Tibial artery (tissue), 4 donors: ENCODE measurements around the gene RPGRIP1.
A peak's percentile ranks its signal among the peaks of the same experiment; 100 is the strongest.

Experiments used
- DNase-seq, 2 donors: peaks; one replicate each; pipeline ENCODE4 v3.0.0-alpha.2; 2019
- H3K27ac ChIP-seq, 2 donors: fragments of 200-600 bp; sonication (generic) in 1 of 2; 1 replicate in 1 of 2; 2 replicates in 1 of 2; pipeline ENCODE4 v1.5.1; 2018 to 2019; ENCODE audit warnings: mild to moderate bottlenecking in 1 of 2
- H3K27me3 ChIP-seq, 2 donors: fragments of 200-600 bp; sonication (generic) in 1 of 2; one replicate each; pipeline versions ENCODE4 v1.5.1 to v1.6.0; 2016 to 2019
- H3K36me3 ChIP-seq, 3 donors: fragments of 200-600 bp; sonication (generic) in 2 of 3; one replicate each; pipeline ENCODE4 v1.5.1; 2016 to 2019; ENCODE audit warnings: mild to moderate bottlenecking in 2 of 3
- H3K4me1 ChIP-seq, 4 donors: fragments of 200-600 bp; sonication (generic) in 2 of 4; 1 replicate in 3 of 4; 2 replicates in 1 of 4; pipeline ENCODE4 v1.5.1; 2016 to 2019
- H3K4me3 ChIP-seq, 2 donors: fragments of 200-600 bp; sonication (generic) in 1 of 2; 1 replicate in 1 of 2; 2 replicates in 1 of 2; pipeline ENCODE4 v1.5.1; 2018 to 2019; ENCODE audit warnings: mild to moderate bottlenecking in 2 of 2
- H3K9me3 ChIP-seq, 3 donors: fragments of 200-600 bp; sonication (generic) in 1 of 3; one replicate each; pipeline ENCODE4 v1.5.1; 2016 to 2019
- intact Hi-C: fragments of 100-400 bp; cut with DNase I; formaldehyde crosslinking; loops from one replicate; pipeline ENCODE4 v1.15.0; 2023; ENCODE audit warnings: low total_unique reads
- TF ChIP-seq, protein P1 (sequence below), 2 experiments: fragments of 200-600 bp in 1 of 2; fragments of 450-650 bp in 1 of 2; IDR thresholded peaks; one replicate each; pipeline ENCODE4 v1.5.1; 2017 to 2019; ENCODE audit warnings: antibody characterized with exemption in 2 of 2, mild to moderate bottlenecking in 1 of 2, moderate library complexity in 1 of 2

The RPGRIP1 gene

DNA sequence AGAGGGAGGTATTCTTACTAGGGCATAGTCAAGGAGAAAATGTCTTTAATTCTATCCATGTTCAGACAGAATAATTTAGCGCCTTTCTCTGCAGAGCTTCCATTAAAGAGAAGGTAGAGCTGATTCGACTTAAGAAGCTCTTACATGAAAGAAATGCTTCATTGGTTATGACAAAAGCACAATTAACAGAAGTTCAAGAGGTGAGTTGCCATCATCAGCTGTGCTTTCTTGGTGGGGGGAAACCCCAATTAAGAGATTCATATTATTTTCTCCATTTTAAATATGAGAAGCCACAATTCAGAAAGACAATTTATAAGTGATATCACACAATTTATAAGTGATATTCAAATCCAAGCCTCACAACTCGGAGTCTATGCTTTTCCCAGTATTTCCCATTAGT is 27.8 kb downstream of the RPGRIP1 start:
- Histone ChIP-seq H3K4me1 (no peaks in the 10 kb centered on the region), H3K4me3 (no peak overlapping the region), H3K27ac (no peak overlapping the region), H3K9me3 (no peaks in the 10 kb centered on the region), H3K36me3 (no peaks in the 10 kb centered on the region), H3K27me3 (peaks cover 0 to 26% of the 10 kb centered on the region in 2 donors)
- TF ChIP-seq, protein P1, sequence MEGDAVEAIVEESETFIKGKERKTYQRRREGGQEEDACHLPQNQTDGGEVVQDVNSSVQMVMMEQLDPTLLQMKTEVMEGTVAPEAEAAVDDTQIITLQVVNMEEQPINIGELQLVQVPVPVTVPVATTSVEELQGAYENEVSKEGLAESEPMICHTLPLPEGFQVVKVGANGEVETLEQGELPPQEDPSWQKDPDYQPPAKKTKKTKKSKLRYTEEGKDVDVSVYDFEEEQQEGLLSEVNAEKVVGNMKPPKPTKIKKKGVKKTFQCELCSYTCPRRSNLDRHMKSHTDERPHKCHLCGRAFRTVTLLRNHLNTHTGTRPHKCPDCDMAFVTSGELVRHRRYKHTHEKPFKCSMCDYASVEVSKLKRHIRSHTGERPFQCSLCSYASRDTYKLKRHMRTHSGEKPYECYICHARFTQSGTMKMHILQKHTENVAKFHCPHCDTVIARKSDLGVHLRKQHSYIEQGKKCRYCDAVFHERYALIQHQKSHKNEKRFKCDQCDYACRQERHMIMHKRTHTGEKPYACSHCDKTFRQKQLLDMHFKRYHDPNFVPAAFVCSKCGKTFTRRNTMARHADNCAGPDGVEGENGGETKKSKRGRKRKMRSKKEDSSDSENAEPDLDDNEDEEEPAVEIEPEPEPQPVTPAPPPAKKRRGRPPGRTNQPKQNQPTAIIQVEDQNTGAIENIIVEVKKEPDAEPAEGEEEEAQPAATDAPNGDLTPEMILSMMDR (IDR thresholded peaks at IDR 0.05) = no peak
- intact Hi-C loops = no loop called here
- DNase-seq = no peak

DNA sequence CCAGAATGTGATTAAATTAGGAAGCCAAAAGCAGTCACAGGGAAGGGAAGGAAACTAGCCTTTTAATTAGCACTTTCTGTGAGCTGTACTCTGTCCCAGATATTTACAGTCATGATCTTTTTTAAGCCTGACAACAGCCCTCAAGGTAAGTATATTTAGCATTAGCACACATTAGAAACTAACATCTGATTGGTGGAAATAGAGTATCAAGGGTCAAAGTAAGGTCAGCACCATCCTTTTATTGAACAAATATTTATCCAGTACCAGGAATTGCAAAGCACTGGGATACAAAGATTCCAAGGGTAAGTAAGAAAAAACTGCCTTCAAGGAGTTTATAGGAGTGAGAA is 28.2 kb downstream of the RPGRIP1 start:
- no peak for DNase-seq

DNA sequence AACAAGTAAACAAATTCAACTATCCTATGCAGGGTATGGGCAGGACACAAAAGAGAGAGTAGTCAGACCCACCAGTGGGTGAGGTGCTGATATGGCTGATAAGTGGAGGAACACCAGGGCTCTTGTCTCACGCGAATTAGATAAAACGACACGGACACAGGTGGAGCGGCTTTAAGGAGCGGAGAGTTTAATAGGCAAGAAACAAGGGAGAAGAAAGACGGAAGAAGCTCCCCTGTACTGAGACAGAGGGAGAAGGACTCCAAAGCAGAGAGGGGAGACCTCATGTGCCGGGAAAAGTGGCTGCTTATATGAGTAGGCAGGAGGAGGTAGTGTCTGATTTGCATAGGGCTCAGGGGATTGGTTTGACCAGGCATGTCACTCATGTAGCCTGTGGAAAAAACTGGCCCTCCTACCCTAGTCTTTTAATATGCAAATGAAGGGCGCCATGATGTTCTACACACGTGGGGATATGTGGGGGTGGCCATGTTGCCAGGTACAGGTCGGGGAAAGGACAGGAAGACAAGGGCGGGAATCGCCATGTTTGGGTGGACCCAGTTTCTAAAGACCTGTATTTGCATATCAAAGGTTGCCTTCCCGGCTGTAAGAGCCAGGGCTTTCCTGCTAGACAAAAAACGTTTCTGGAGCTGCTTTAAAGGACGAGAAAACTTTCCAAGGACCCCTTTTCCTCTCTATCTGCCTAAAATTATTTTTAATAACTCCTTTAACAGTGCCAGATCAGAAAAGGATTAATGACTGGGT is 28.8 kb downstream of the RPGRIP1 start:
- Histone ChIP-seq H3K9me3 (no peaks in the 10 kb centered on the region), H3K4me3 (peak overlapping the region in 1 of 2 donors; percentile 26), H3K36me3 (no peaks in the 10 kb centered on the region), H3K27ac (no peak overlapping the region), H3K27me3 (peaks cover 0 to 29% of the 10 kb centered on the region in 2 donors), H3K4me1 (no peaks in the 10 kb centered on the region)
- intact Hi-C loops = no loop called here
- peak in 1 of 2 donors; percentile 31 for DNase-seq
- TF ChIP-seq, protein P1 (IDR thresholded peaks at IDR 0.05) = no peak

More for the DNA sequence above, 28.2 kb downstream of the RPGRIP1 start:
- TF ChIP-seq, protein P1 (IDR thresholded peaks at IDR 0.05) = no peak
- Histone ChIP-seq H3K9me3 (no peaks in the 10 kb centered on the region), H3K4me3 (no peak overlapping the region), H3K27ac (no peak overlapping the region), H3K36me3 (no peaks in the 10 kb centered on the region), H3K4me1 (no peaks in the 10 kb centered on the region), H3K27me3 (peaks cover 0 to 29% of the 10 kb centered on the region in 2 donors)
- intact Hi-C loops = no loop called here

DNA sequence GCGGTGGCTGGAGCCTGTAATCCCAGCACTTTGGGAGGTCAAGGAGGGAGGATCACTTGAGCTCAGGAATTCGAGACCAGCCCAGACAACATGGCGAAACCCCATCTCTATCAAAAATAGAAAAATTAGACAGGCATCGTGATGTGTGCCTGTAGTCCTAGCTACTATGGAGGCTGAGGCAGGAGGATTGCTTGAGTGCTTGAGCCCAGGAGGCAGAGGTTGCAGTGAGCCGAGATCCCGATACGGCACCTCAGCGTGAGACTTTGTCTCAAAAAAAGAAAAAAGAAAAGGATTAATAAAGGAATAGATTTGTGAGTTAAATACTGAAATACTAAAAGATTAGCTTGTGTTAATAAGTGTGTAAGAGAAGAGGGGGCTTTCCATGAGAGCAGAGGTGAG is 29.4 kb downstream of the RPGRIP1 start:
- H3K36me3 ChIP-seq = no peaks in the 10 kb centered on the region
- TF ChIP-seq, protein P1 (IDR thresholded peaks at IDR 0.05) = no peak
- no peaks in the 10 kb centered on the region for H3K9me3 ChIP-seq
- intact Hi-C loops = no loop called here
- H3K27me3 ChIP-seq = peaks cover 0 to 29% of the 10 kb centered on the region in 2 donors
- H3K27ac ChIP-seq = no peak overlapping the region
- no peak for DNase-seq
- H3K4me1 ChIP-seq = no peaks in the 10 kb centered on the region
- peak overlapping the region in 1 of 2 donors; percentile 26 for H3K4me3 ChIP-seq

DNA sequence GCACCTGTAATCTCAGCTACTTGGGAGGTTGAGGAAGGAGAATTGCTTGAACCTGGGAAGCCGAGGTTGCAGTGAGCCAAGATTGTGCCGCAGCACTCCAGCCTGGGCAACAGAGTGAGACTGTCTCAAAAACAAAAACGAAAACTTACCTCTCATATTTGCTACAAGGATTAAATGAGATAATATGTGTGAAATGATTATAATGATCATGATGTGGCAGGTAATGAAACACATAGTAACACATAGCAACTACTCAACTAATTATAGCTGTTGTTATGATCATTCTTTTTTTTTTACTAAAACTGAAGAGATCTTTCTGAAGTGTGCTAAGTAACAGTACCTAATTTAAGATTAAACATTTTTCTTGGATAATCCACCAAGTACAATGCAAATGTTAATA is 30.1 kb downstream of the RPGRIP1 start:
- H3K9me3 ChIP-seq = no peaks in the 10 kb centered on the region
- H3K4me1 ChIP-seq = no peaks in the 10 kb centered on the region
- DNase-seq = no peak
- intact Hi-C loops = no loop called here
- TF ChIP-seq, protein P1 (IDR thresholded peaks at IDR 0.05) = no peak
- peaks cover 0 to 29% of the 10 kb centered on the region in 2 donors for H3K27me3 ChIP-seq
- no peak overlapping the region for H3K4me3 ChIP-seq
- no peaks in the 10 kb centered on the region for H3K36me3 ChIP-seq
- H3K27ac ChIP-seq = no peak overlapping the region
